Measurements from ENCODE around the gene SGTA.

DNA sequence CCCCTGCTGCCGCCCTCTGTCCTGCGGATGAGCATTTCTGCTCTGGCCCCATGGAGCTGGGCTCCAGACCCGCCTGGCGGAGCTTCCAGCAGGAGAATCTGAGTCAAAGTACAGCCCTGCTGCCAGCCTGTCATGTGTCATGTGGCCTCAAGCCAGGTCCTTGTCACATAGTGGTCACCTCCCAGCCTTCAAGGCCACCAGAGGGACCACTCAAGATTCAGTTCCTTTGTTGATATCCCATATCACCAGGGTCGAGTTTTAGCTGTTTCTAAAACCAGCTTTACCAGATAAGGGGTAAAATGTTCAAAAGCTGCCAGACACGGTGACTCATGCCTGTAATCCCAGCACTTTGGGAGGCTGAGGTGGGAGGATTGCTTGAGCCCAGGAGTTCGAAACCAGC is 15.7 kb upstream of the SGTA start:
- TF ChIP-seq, protein P1, sequence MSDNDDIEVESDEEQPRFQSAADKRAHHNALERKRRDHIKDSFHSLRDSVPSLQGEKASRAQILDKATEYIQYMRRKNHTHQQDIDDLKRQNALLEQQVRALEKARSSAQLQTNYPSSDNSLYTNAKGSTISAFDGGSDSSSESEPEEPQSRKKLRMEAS (IDR thresholded peaks at IDR 0.05), result no peak
- no peak for TF ChIP-seq JUN (IDR thresholded peaks at IDR 0.05; ENCODE audit: low read depth, low read length)
- TF ChIP-seq, protein P2, sequence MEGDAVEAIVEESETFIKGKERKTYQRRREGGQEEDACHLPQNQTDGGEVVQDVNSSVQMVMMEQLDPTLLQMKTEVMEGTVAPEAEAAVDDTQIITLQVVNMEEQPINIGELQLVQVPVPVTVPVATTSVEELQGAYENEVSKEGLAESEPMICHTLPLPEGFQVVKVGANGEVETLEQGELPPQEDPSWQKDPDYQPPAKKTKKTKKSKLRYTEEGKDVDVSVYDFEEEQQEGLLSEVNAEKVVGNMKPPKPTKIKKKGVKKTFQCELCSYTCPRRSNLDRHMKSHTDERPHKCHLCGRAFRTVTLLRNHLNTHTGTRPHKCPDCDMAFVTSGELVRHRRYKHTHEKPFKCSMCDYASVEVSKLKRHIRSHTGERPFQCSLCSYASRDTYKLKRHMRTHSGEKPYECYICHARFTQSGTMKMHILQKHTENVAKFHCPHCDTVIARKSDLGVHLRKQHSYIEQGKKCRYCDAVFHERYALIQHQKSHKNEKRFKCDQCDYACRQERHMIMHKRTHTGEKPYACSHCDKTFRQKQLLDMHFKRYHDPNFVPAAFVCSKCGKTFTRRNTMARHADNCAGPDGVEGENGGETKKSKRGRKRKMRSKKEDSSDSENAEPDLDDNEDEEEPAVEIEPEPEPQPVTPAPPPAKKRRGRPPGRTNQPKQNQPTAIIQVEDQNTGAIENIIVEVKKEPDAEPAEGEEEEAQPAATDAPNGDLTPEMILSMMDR (IDR thresholded peaks at IDR 0.05; ENCODE audit: control extremely low read depth in 1 of 3, insufficient read depth in 1 of 3, low read depth in 1 of 3, low read length in 3 of 3), result no peak
- no peak for TF ChIP-seq CEBPB (IDR thresholded peaks at IDR 0.05; ENCODE audit: low read depth, low read length)
- TF ChIP-seq RAD21 (IDR thresholded peaks at IDR 0.05 in 1 of 2, conservative IDR thresholded peaks at IDR 0.05 in 1 of 2; ENCODE audit: low read depth in 2 of 2, low read length in 2 of 2), result no peak
- TF ChIP-seq CBX5 (IDR thresholded peaks at IDR 0.05; ENCODE audit: low read depth, low read length), result no peak
- TF ChIP-seq EZH2 (IDR thresholded peaks at IDR 0.05; ENCODE audit: low read depth, low read length, severe bottlenecking), result no peak
- no peak for TF ChIP-seq GABPA (IDR thresholded peaks at IDR 0.05; ENCODE audit: borderline replicate concordance, insufficient read depth, low read length)
- TF ChIP-seq POLR2A (IDR thresholded peaks at IDR 0.05; ENCODE audit: control extremely low read depth in 1 of 2, low read depth in 2 of 2, low read length in 2 of 2), result no peak
- no peak for TF ChIP-seq JUND (IDR thresholded peaks at IDR 0.05; ENCODE audit: low read length)

Measured in H1 (cell line).